H1 (cell line): ENCODE results near the gene SLC8B1. TPM values are rescaled to one million over a fixed set of nuclear protein-coding genes. Genes with fewer than 3 reads are reported as not detected.

Source experiments
- CTCF ChIA-PET: fragments of 300-600 bp; sonication (Branson Sonifier 250); formaldehyde crosslinking; loops from one replicate; lab custom pipeline; 2021; ENCODE audit not compliant: partially characterized antibody; lab: Charles Lee
- POLR2A ChIA-PET: fragments of 300-600 bp; sonication (Branson Sonifier 250); formaldehyde crosslinking; loops from one replicate; lab custom pipeline; 2021; ENCODE audit warnings: inconsistent platforms; ENCODE audit not compliant: partially characterized antibody; lab: Charles Lee
- DNase-seq, 2 experiments: peaks; one replicate each; pipeline versions ENCODE4 v3.0.0 to v3.0.0-alpha.2; 2010 to 2022; ENCODE audit warnings: low spot score in 2 of 2, low read depth in 1 of 2, mixed read lengths in 1 of 2
- FAIRE-seq: peaks from 2 replicates; lab custom pipeline; 2011; peaks lifted over from hg19 to GRCh38; lab: Jason Lieb, UNC
- H2AFZ ChIP-seq: 2 replicates; pipeline ENCODE4 v1.8.1; 2012; ENCODE audit warnings: low read length, inconsistent platforms
- H2AK5ac ChIP-seq: 2 replicates; pipeline ENCODE4 v1.6.1; 2013; ENCODE audit warnings: low read depth, low read length
- H2BK120ac ChIP-seq: replicated peaks from 2 replicates; pipeline ENCODE3; 2013; ENCODE audit warnings: low read depth, low read length, inconsistent platforms
- H2BK12ac ChIP-seq: 2 replicates; pipeline ENCODE4 v1.6.1; 2013; ENCODE audit warnings: low read depth, low read length
- H2BK15ac ChIP-seq: 2 replicates; pipeline ENCODE4 v1.6.1; 2013; ENCODE audit warnings: low read length
- H2BK20ac ChIP-seq: 2 replicates; pipeline ENCODE4 v1.6.1; 2013; ENCODE audit warnings: low read length
- H2BK5ac ChIP-seq: 2 replicates; pipeline ENCODE4 v1.6.1; 2013; ENCODE audit warnings: low read depth, low read length
- H3K14ac ChIP-seq: 2 replicates; pipeline ENCODE4 v1.6.1; 2013; ENCODE audit warnings: inconsistent platforms; ENCODE audit not compliant: insufficient read length
- H3K18ac ChIP-seq: 2 replicates; pipeline ENCODE4 v1.6.1; 2013; ENCODE audit warnings: low read length; ENCODE audit errors: extremely low read depth
- H3K23ac ChIP-seq: 2 replicates; pipeline ENCODE4 v1.6.1; 2013; ENCODE audit warnings: inconsistent platforms; ENCODE audit not compliant: insufficient read length
- H3K23me2 ChIP-seq: 2 replicates; pipeline ENCODE4 v1.6.1; 2013; ENCODE audit warnings: low read depth, low read length
- H3K27ac ChIP-seq: 2 replicates; pipeline ENCODE4 v1.6.1; 2011; ENCODE audit warnings: low read depth, low read length, inconsistent platforms
- H3K27me3 ChIP-seq, 4 experiments: replicated peaks in 1 of 4; 1 replicate in 1 of 4; 2 replicates in 3 of 4; pipeline versions ENCODE4 v1.6.1 to v1.8.1; 2011 to 2013; ENCODE audit warnings: low read length in 3 of 4, mild to moderate bottlenecking in 3 of 4, inconsistent platforms in 2 of 4, mixed read lengths in 2 of 4, moderate library complexity in 1 of 4; ENCODE audit not compliant: control insufficient read depth in 3 of 4, insufficient read depth in 3 of 4; ENCODE audit errors: extremely low read depth in 1 of 4
- H3K36me3 ChIP-seq, 4 experiments: 2 replicates each; pipeline versions ENCODE4 v1.6.1 to v1.8.1; 2011 to 2013; ENCODE audit warnings: mild to moderate bottlenecking in 4 of 4, low read length in 3 of 4, moderate library complexity in 2 of 4, control low read depth in 1 of 4, inconsistent platforms in 1 of 4; ENCODE audit not compliant: insufficient read depth in 4 of 4, control insufficient read depth in 2 of 4
- H3K4ac ChIP-seq: replicated peaks from 2 replicates; pipeline ENCODE3; 2013; ENCODE audit warnings: low read length, low read depth, mixed read lengths, inconsistent platforms; ENCODE audit not compliant: insufficient read length
- H3K4me1 ChIP-seq, 4 experiments: replicated peaks in 1 of 4; 1 replicate in 1 of 4; 2 replicates in 3 of 4; pipeline versions ENCODE4 v1.6.1 to v1.8.1; 2011 to 2013; ENCODE audit warnings: low read length in 3 of 4, inconsistent platforms in 2 of 4, mixed read lengths in 1 of 4; ENCODE audit not compliant: insufficient read depth in 4 of 4, control insufficient read depth in 3 of 4
- H3K4me2 ChIP-seq, 2 experiments: 2 replicates each; pipeline versions ENCODE4 v1.6.1 to v1.8.1; 2011 to 2013; ENCODE audit warnings: low read depth in 2 of 2, low read length in 2 of 2, control low read depth in 1 of 2, inconsistent platforms in 1 of 2, mild to moderate bottlenecking in 1 of 2; ENCODE audit not compliant: insufficient read depth in 1 of 2
- H3K4me3 ChIP-seq, 4 experiments: fragments of 200-600, 300-600 bp in 1 of 4; sonication (generic), shearing (Covaris generic), sonication (Bioruptor Twin) in 1 of 4; 2 replicates each; pipeline versions ENCODE4 v1.5.1 to v1.8.1; 2011 to 2016; ENCODE audit warnings: low read length in 4 of 4, low read depth in 3 of 4, control low read depth in 2 of 4, inconsistent platforms in 2 of 4, mild to moderate bottlenecking in 2 of 4, mixed read lengths in 1 of 4, moderate library complexity in 1 of 4; ENCODE audit not compliant: insufficient read depth in 2 of 4; ENCODE audit errors: extremely low read depth in 1 of 4
- H3K56ac ChIP-seq: replicated peaks from 2 replicates; pipeline ENCODE3; 2013; ENCODE audit warnings: low read depth, mild to moderate bottlenecking, mixed read lengths, low read length, inconsistent platforms; ENCODE audit not compliant: insufficient read length
- H3K79me1 ChIP-seq: 2 replicates; pipeline ENCODE4 v1.6.1; 2013; ENCODE audit warnings: low read depth, low read length, control low read depth
- H3K79me2 ChIP-seq, 2 experiments: 2 replicates each; pipeline versions ENCODE4 v1.6.1 to v1.8.1; 2012 to 2013; ENCODE audit warnings: low read length in 2 of 2, mild to moderate bottlenecking in 2 of 2, inconsistent platforms in 1 of 2; ENCODE audit not compliant: insufficient read depth in 2 of 2, control insufficient read depth in 1 of 2
- H3K9ac ChIP-seq, 4 experiments: replicated peaks in 1 of 4; 1 replicate in 1 of 4; 2 replicates in 3 of 4; pipeline versions ENCODE4 v1.6.1 to v1.8.1; 2011 to 2013; ENCODE audit warnings: low read depth in 3 of 4, low read length in 3 of 4, control low read depth in 2 of 4, mild to moderate bottlenecking in 2 of 4, moderate library complexity in 2 of 4, inconsistent platforms in 1 of 4; ENCODE audit errors: extremely low read depth in 1 of 4
- H3K9me3 ChIP-seq, 2 experiments: 2 replicates each; pipeline versions ENCODE4 v1.6.1 to v1.8.1; 2012 to 2013; ENCODE audit warnings: mild to moderate bottlenecking in 2 of 2, moderate library complexity in 2 of 2, control low read depth in 1 of 2, inconsistent platforms in 1 of 2, low read depth in 1 of 2, low read length in 1 of 2, mixed read lengths in 1 of 2; ENCODE audit not compliant: insufficient read depth in 2 of 2
- H4K20me1 ChIP-seq, 2 experiments: replicated peaks in 1 of 2; 2 replicates each; pipeline versions ENCODE3 to v1.8.1; 2011 to 2013; ENCODE audit warnings: inconsistent platforms in 2 of 2, low read length in 2 of 2, mild to moderate bottlenecking in 1 of 2; ENCODE audit not compliant: insufficient read depth in 2 of 2, control insufficient read depth in 1 of 2
- H4K5ac ChIP-seq: 2 replicates; pipeline ENCODE4 v1.6.1; 2013; ENCODE audit warnings: low read length, low read depth, mixed read lengths, inconsistent platforms; ENCODE audit not compliant: insufficient read length
- H4K8ac ChIP-seq: 2 replicates; pipeline ENCODE4 v1.8.0; 2013; ENCODE audit warnings: mild to moderate bottlenecking, moderate library complexity, low read length, inconsistent platforms; ENCODE audit not compliant: insufficient read depth; ENCODE audit errors: extremely low read depth
- H4K91ac ChIP-seq: replicated peaks from 2 replicates; pipeline ENCODE3; 2013; ENCODE audit warnings: low read length, mixed read lengths, inconsistent platforms; ENCODE audit not compliant: insufficient read length
- KDM1A ChIP-seq: fragments of 200-600, 300-600 bp; sonication (generic); IDR thresholded peaks from 2 replicates; pipeline ENCODE4 v1.7.1; 2016; ENCODE audit warnings: mild to moderate bottlenecking, low read length, borderline replicate concordance
- SIX5 ChIP-seq: IDR thresholded peaks from 2 replicates; pipeline ENCODE4 v1.6.1; 2011; ENCODE audit warnings: mild to moderate bottlenecking, low read depth, low read length
- WGBS, 2 experiments: shearing (Covaris generic) in 1 of 2; methylation state at CpG; one replicate each; pipeline versions ENCODE4 v1.1.6 to v1.1.7; 2013 to 2015; ENCODE audit warnings: low lambda C conversion rate in 2 of 2, mixed read lengths in 2 of 2, inconsistent platforms in 1 of 2, low coverage in 1 of 2, missing lambda C conversion rate in 1 of 2; ENCODE audit not compliant: insufficient replicate concordance in 2 of 2, insufficient coverage in 1 of 2, insufficient read length in 1 of 2; ENCODE audit errors: extremely low coverage in 1 of 2, missing lambda C conversion rate in 1 of 2; 5-methylcytosine and 5-hydroxymethylcytosine counted together
- polyA plus RNA-seq, 7 experiments: library from polyadenylated mRNA; depleted of rRNA in 3 of 7; stranded (reverse) in 5 of 7; unstranded in 2 of 7; fragments of >200 nt in 5 of 7; fragments of 200-250 nt in 2 of 7; gene quantifications; 1 replicate in 5 of 7; 2 replicates in 1 of 7; 4 replicates in 1 of 7; pipeline versions ENCODE4 v1.2.1 to v1.2.3, GENCODE V29; 2011 to 2013; ENCODE audit warnings: missing spikeins in 2 of 7, mixed read lengths in 2 of 7
- total RNA-seq: library from RNA; stranded (reverse); fragmentation: NEBNext Ultra II Directional; extraction: Animal tissue kit (Norgen Biotek cat#: 25700); gene quantifications from 2 replicates; pipeline ENCODE4 v1.2.1, GENCODE V29; 2021

Gene SLC8B1
- total and polyA plus RNA-seq, 2 of the 8 experiments (the other 6 are each of a cell fraction or from before 2014, with no cell fraction given) = 11.2 to 19.1 TPM

GRCh38 chr12:113314121-113314529, 20.8 kb downstream of the SLC8B1 start:
- Histone ChIP-seq H3K9me3 (peaks cover 0 to 4% of the 10 kb centered on the region in 2 experiments; a peak in 2 of 4 replicates), H4K20me1 (peaks cover 0 to 3% of the 10 kb centered on the region in 2 experiments), H4K5ac (no peak overlapping the region), H3K79me2 (no peaks in the 10 kb centered on the region), H3K79me1 (no peaks in the 10 kb centered on the region), H4K91ac (no peak overlapping the region), H3K14ac (no peak overlapping the region), H3K27ac (no peak overlapping the region), H3K9ac (no peak overlapping the region), H2AFZ (no peak overlapping the region), H2BK20ac (no peak overlapping the region), H3K27me3 (no peaks in the 10 kb centered on the region; a peak in 1 of 7 replicates), H3K4ac (no peak overlapping the region), H4K8ac (no peak overlapping the region), H3K18ac (no peak overlapping the region), H3K56ac (no peak overlapping the region), H3K36me3 (peaks cover 0 to 20% (median 6%) of the 10 kb centered on the region in 4 experiments; a peak in 7 of 8 replicates), H2BK15ac (no peak overlapping the region), H3K4me2 (no peak overlapping the region), H3K23ac (no peak overlapping the region), H3K23me2 (peaks cover 4% of the 10 kb centered on the region; the same call in 1 of the 2 replicates), H2BK120ac (no peak overlapping the region), H3K4me1 (no peaks in the 10 kb centered on the region; a peak in 1 of 7 replicates), H3K4me3 (no peak overlapping the region), H2BK5ac (no peak overlapping the region), H2BK12ac (no peak overlapping the region), H2AK5ac (no peak overlapping the region)
- DNase-seq = no peak
- ChIA-PET CTCF (interaction anchor here (0.8 to 2.2 kb wide), 7 partner anchors 9 to 148 kb away, joined by 3 to 5 read pairs (median 3); no protein-coding TSS in a partner anchor), POLR2A (interaction anchor here (1.2 kb wide), 1 partner anchor 18 kb away, joined by 3 read pairs; no protein-coding TSS in a partner anchor)
- 80% methylated on average over 7 of the region's 7 CpGs; no CpG with 5 or more reads in 1 of the 2 experiments for WGBS, 2 experiments
- FAIRE-seq = no peak
- TF ChIP-seq KDM1A (peak; percentile 24; the same call in 1 of the 2 replicates), SIX5 (no peak)
